ENCODE measurements around the gene C8G.

C8G gene

DNA sequence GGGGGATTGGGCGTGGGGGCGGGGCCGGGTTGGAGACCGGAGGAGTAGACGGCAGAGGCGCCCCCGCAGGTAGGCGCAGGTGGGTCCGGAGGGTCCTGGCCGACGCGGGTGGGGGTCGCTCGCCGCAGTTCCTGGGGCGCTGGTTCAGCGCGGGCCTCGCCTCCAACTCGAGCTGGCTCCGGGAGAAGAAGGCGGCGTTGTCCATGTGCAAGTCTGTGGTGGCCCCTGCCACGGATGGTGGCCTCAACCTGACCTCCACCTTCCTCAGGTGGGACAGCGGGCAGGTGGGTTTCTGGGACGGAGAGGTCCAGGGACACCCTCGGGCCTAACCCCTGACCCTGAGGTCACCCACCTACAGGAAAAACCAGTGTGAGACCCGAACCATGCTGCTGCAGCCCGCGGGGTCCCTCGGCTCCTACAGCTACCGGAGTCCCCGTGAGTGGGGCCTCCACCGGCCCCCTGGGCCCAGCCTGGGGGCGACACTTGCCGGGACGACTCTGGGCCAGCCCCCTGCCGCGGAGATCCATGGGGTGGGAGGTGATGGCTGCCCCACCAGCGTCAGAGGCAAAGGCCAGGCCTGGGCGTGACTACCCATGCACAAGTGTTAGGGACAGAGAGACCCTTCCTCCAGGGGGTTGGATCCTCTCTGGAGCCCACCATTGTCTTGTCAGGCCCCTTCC lies 34.0 kb downstream of the C8G start:
- TF ChIP-seq GATA2 (IDR thresholded peaks at IDR 0.05; ENCODE audit: low read depth, low read length) (no peak), GATA3 (IDR thresholded peaks at IDR 0.05; ENCODE audit: low read depth, low read length) (no peak)

DNA sequence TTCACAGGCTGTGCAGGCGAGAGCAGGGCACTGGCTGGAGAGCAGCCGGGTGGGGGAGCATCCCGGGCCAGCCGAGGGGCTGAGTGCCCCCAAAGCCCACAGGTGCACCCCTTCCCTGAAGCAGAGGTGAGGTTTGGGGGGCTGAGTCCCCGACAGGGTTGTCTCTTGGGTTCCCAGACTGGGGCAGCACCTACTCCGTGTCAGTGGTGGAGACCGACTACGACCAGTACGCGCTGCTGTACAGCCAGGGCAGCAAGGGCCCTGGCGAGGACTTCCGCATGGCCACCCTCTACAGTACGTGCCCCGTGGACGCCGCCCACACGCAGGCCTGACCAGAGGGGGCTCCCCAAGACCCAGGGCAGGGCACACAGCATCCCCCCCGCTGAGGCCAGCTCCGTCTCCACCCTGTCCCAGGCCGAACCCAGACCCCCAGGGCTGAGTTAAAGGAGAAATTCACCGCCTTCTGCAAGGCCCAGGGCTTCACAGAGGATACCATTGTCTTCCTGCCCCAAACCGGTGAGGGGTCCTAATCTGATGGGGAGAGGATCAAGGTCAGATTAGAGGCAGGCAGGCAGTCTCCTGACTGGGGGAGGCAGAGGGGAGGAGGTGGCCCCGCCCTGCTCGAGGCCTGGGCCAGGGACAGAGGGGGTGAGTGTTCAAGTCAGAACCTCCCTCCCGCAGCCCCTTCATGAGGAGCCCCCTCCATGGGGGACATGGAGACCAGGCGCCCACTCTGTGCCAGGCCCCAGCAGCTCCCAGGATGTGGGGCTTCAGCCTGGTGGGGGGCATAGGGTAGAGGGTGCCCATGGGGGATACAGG lies 34.9 kb downstream of the C8G start:
- TF ChIP-seq GATA2 (IDR thresholded peaks at IDR 0.05; ENCODE audit: low read depth, low read length) (no peak), GATA3 (IDR thresholded peaks at IDR 0.05; ENCODE audit: low read depth, low read length) (no peak)

DNA sequence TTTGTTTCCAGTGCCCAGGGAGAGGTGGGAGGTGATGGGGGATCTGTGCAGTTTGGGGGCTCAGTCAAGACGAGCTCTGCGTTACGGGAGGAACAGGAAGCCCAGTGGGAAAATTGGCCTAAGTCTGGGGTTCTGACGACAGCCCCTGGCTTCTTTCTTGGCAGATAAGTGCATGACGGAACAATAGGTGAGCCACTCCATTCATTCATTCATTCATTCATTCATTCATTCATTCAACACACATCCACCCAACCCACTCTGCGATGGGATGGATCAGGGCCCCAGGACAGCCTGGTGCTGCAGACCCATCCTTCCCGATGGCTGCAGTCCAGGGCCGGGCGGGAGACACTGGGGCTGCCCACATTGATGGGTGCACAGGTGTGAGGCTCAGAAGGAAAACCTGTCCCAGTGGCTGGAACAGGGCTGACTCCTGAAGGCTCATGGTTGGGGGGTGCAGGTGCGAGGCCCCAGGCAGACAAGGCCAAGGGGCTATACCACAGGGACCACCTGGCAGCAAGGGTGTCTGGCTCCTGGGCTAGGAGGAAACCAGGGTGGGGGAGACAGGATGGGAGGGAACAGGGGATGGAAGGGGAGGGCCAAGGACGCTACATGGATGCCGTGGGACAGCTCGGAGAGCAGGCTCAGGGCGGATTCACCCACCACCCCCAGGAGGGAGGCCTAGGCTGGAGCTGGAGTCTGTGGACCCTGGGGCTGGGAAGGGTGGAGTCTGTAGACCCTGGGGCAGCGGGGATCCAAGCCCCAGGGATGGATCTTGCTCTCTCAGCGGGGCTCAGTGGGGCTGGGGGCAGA lies 35.8 kb downstream of the C8G start:
- TF ChIP-seq GATA2 (IDR thresholded peaks at IDR 0.05; ENCODE audit: low read depth, low read length), result no peak
- no peak for TF ChIP-seq GATA3 (IDR thresholded peaks at IDR 0.05; ENCODE audit: low read depth, low read length)

DNA sequence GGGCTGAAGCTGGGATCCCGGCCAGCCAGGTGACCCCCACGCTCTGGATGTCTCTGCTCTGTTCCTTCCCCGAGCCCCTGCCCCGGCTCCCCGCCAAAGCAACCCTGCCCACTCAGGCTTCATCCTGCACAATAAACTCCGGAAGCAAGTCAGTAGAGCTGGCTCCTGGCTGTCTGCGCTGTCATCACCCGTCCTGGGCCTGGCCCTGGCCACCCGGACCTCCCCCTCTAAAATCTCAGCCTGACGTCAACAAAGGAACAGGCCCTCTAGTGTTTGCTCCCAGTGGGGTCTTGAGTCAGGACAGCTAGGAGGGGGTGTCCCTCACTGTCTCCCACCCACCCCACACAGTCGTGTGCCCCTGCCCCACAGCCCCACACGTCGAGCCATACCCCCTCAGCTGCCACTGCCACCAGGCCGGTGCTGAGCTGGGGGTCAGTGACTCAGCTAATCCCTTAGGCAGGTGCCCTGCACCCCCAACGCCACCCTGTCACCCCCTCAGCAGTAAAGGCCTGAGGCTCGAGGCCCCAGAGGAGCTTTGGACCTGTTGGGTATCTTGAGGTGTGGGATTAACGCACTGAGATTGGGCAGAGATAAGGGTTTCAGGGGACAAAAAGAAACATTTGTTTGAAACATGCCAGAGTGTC lies 36.7 kb downstream of the C8G start:
- TF ChIP-seq GATA2 (IDR thresholded peaks at IDR 0.05; ENCODE audit: low read depth, low read length) (peak; percentile 75), GATA3 (IDR thresholded peaks at IDR 0.05; ENCODE audit: low read depth, low read length) (no peak)

DNA sequence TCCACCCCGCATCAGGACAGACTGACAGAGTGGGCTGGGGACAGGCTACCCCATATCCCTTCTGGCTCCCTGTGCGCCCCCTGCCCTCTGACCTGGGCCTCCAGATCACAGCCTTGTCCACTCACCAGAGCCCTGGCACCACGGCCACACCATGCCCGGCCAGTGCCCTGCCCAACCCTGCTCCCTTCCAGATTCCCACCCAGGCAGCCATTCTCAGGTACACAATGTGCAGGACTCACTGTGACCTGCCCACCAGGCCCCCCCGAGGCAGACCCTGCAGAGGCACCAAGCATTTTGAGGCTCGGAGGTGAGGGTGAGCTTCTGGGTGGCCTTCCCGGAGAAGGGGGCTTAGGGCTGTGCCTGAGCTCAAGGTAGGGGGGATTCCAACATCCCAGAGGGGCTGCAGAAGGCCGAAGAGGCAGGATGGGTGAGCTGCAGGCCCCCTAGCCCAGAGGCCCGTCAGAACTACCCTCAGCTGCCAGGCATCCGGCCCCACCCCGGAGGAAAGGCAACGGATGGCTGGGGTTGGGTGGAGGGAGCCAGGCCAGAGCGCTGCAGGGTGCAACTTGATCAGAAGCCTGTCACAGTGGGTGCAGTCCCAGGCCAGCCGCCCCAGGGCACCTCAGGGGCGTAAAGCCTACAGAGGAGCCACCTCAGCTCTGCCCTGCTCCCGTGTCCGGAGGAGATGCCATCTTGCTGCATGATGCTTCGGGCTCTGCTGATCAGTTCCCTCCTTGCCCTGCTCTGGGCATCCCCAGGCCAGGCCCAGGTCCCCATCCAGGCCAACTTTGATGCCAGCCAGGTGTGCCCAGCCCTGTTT lies 37.4 kb downstream of the C8G start, which contains the start of gene LCNL1:
TSS of gene LCNL1 (plus strand) at position 762 of the 820 bp plus-strand sequence. CDS start 594 bp downstream, outside the sequence.
- no peak for TF ChIP-seq GATA3 (IDR thresholded peaks at IDR 0.05; ENCODE audit: low read depth, low read length)
- TF ChIP-seq GATA2 (IDR thresholded peaks at IDR 0.05; ENCODE audit: low read depth, low read length), result no peak

DNA sequence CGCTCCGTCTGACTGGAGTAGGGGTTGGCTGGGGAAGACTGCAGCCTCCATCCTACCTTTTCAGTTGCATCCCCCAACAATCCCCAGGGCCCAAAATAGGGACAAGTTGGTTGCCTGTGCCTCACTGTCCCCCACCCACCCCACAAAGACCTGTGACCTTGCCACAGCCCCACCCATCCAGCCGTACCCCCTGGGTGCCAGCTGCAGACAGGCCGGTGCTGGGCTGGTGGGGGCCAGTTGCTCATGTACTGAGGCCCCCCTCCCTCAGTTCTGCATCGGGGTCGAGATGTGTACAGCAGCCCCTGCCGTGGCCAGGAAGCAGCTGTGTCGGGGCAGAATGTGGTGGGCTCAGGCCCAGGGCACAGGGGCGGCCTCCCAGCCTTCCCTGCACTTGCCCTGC lies 38.1 kb downstream of the C8G start:
- TF ChIP-seq GATA3 (IDR thresholded peaks at IDR 0.05; ENCODE audit: low read depth, low read length) (no peak), GATA2 (IDR thresholded peaks at IDR 0.05; ENCODE audit: low read depth, low read length) (no peak)

DNA sequence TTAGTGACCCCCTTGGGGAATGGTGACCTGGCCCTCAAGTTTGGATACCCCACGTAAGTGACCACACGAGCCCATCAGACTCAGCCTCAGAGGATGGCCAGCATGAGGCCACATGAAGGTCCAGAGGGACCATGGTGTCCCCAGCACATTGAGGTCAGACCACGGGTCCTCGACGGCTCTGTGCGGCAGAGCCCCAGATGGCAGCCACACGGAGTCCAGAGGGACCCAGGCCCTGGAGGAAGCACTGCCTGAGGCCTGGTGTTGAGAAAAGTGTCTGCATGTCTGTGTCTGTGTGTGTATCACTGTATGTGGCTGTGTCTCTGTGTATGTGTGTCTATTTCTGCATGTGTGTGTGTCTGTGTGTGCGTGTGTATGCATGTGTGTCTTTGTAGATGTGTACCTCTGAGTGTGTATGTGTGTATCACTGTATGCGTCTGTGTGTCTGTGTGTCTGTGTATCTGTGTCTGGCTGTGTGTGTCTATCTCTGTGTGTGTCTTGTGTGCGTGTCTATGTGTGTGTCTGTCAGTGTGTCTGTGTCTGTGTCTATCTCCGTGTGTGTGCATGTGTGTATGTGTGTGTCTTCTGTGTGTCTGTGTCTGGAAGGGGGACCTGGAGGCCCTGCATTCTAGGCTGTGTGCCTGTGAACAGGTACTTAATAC lies 38.7 kb downstream of the C8G start:
- TF ChIP-seq GATA2 (IDR thresholded peaks at IDR 0.05; ENCODE audit: low read depth, low read length) (no peak), GATA3 (IDR thresholded peaks at IDR 0.05; ENCODE audit: low read depth, low read length) (no peak)

DNA sequence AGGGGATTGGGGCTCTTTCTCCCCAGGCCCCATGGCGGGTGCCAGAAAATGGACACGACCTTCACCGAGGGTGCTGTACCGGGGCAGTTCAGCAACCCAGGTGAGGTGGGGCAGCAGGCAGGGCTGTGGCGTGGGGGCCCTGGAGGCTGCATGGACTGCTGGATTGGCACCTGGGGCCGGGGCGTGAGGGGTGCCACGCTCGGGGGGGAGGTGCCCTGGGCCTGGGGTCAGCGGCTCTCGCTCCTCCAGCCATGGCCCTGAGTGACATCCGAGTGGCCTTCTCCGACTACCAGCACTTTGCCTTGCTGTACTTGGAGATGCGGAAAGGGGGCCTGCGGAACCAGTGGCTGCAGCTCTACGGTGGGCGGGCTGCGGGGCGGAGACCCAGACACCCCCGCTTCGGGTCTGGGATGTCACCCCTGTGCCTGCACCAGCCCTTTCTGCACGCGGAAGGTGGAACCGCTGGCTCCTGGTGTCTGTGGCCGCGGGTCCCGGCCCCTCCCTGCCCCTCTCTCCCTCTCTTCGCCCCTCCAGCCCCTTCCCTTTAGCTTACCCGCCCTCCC lies 39.5 kb downstream of the C8G start:
- no peak for TF ChIP-seq GATA2 (IDR thresholded peaks at IDR 0.05; ENCODE audit: low read depth, low read length)
- TF ChIP-seq GATA3 (IDR thresholded peaks at IDR 0.05; ENCODE audit: low read depth, low read length), result no peak

DNA sequence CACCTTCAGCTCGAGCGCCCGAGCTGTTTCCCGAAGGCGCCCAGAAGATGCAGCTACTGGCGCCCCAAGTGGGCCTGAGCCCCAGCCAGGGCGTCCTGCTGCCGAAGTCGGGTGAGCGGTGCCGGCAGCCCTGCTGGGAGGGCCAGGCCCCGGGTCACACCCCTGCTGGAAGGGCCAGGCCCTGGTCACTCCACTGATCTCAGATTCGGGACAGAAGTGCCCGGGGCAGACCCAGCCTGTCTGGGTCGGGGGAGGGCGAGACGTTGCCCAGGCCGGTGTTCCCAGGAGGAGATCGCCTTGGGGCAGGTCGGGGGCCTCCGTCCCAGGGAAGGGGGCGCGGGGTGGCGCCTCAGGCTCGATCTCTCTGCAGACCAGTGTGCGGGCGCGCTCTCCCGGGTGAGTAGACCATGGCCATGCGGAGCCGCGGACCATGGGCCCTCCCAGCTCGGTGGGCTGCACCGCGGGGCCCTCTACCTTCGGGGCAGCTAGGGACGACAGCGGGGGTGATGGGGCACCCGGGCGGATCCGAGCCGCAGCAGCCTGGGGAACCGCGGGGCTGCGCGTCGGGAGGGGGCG lies 40.1 kb downstream of the C8G start:
- TF ChIP-seq GATA2 (IDR thresholded peaks at IDR 0.05; ENCODE audit: low read depth, low read length) (no peak), GATA3 (IDR thresholded peaks at IDR 0.05; ENCODE audit: low read depth, low read length) (no peak)

DNA sequence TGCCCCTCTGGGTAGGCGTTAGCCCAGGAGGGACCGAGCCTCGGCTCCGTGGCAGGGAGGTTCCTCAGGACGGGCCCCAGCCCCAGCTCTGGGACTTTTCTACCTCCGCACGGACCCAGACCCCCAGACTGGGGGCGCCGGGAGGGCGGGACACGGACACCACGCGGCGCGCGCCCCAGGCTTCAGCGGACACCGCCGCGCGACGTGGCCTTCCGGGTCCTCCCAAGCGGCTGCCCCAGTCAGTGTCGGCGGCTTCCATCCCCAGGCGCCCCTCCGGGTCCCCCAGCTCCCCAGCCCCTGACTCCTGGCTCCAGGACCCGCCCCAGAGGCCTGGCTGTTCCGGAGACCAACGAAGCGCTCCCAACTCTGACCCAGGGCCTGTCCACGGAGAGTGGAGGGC lies 40.8 kb downstream of the C8G start:
- no peak for TF ChIP-seq GATA3 (IDR thresholded peaks at IDR 0.05; ENCODE audit: low read depth, low read length)
- TF ChIP-seq GATA2 (IDR thresholded peaks at IDR 0.05; ENCODE audit: low read depth, low read length), result no peak

DNA sequence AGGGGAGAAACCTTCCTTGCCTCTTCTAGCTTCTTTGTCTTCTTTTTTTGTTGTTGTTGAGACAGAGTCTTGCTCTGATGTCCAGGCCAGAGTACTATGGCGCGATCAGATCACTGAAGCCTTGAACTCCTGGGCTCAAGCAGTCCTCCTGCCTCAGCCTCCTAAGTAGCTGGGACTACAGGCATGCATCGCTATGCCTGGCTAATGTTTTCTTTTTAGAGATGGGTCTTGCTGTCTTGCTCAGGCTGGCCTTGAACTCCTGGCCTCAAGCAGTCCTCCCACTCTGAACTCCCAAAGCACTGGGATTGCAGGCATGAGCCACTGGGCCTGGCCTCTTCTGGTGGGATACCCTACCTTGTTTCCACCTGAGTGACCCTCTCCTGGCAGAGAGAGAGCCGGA lies 43.8 kb downstream of the C8G start:
- TF ChIP-seq GATA2 (IDR thresholded peaks at IDR 0.05; ENCODE audit: low read depth, low read length) (no peak), GATA3 (IDR thresholded peaks at IDR 0.05; ENCODE audit: low read depth, low read length) (no peak)

All from SH-SY5Y (cell line).